CD1c-positive myeloid dendritic cell (primary cell): ENCODE data around the gene SSH3.

Experiments
- DNase-seq: peaks from one replicate; pipeline ENCODE4 v3.0.0-alpha.2; 2016; ENCODE audit errors: extremely low spot score

The SSH3 gene

GRCh38 chr11:67293090-67293489, 10.2 kb upstream of the SSH3 start:
- peak; percentile 68 for DNase-seq

- DNase-seq = no peak
Observed at GRCh38 chr11:67295846-67296245, 7.5 kb upstream of the SSH3 start.

- DNase-seq = no peak
Observed at GRCh38 chr11:67298786-67299185, 4.5 kb upstream of the SSH3 start.

GRCh38 chr11:67299471-67300191, 3.7 kb upstream of the SSH3 start:
- no peak for DNase-seq

GRCh38 chr11:67300256-67300755, 3.0 kb upstream of the SSH3 start:
- DNase-seq = no peak

- DNase-seq = no peak
Observed at GRCh38 chr11:67300756-67301312, 2.5 kb upstream of the SSH3 start.

- DNase-seq = no peak
Observed at GRCh38 chr11:67301313-67301921, 1.9 kb upstream of the SSH3 start.

GRCh38 chr11:67301951-67302516, 1.3 kb upstream of the SSH3 start:
- DNase-seq = peak; percentile 32

- peak; percentile 56 for DNase-seq
Observed at GRCh38 chr11:67302571-67303131, 679 bp upstream of the SSH3 start.

- peak; percentile 32 for DNase-seq
Observed at GRCh38 chr11:67303835-67304411, 593 bp downstream of the SSH3 start.

- no peak for DNase-seq
Observed at GRCh38 chr11:67304511-67305113, 1.3 kb downstream of the SSH3 start.

- no peak for DNase-seq
Observed at GRCh38 chr11:67306769-67307544, 3.6 kb downstream of the SSH3 start.

- no peak for DNase-seq
Observed at GRCh38 chr11:67307545-67308001, 4.2 kb downstream of the SSH3 start.

GRCh38 chr11:67308031-67308866, 4.9 kb downstream of the SSH3 start:
- no peak for DNase-seq

GRCh38 chr11:67309166-67309565, 5.8 kb downstream of the SSH3 start:
- no peak for DNase-seq

- DNase-seq = no peak
Observed at GRCh38 chr11:67309661-67310061, 6.3 kb downstream of the SSH3 start.

- DNase-seq = no peak
Observed at GRCh38 chr11:67310246-67311050, 7.1 kb downstream of the SSH3 start.

- DNase-seq = no peak
Observed at GRCh38 chr11:67311051-67311555, 7.8 kb downstream of the SSH3 start.
